GM21786 (cell line): ENCODE measurements around the gene C1orf21.

Experiments
- ATAC-seq: cut with Tn5 transposase; IDR thresholded peaks from one replicate; pipeline ENCODE4 v1.9.1; 2021; ENCODE audit not compliant: unreplicated experiment

The C1orf21 gene

GRCh38 chr1:184443624-184444023, 56.8 kb downstream of the C1orf21 start:
- ATAC-seq: no peak

- ATAC-seq: no peak
Measured at GRCh38 chr1:184445997-184446396, 59.2 kb downstream of the C1orf21 start.

GRCh38 chr1:184447651-184448185, 60.9 kb downstream of the C1orf21 start:
- no peak for ATAC-seq

GRCh38 chr1:184449916-184450315, 63.1 kb downstream of the C1orf21 start:
- ATAC-seq: no peak

- no peak for ATAC-seq
Measured at GRCh38 chr1:184455786-184456185, 69.0 kb downstream of the C1orf21 start.

GRCh38 chr1:184456189-184456588, 69.4 kb downstream of the C1orf21 start:
- ATAC-seq: no peak

GRCh38 chr1:184457500-184457899, 70.7 kb downstream of the C1orf21 start:
- ATAC-seq: no peak

GRCh38 chr1:184461321-184461720, 74.5 kb downstream of the C1orf21 start:
- ATAC-seq: no peak

- ATAC-seq: no peak
Measured at GRCh38 chr1:184462155-184462554, 75.3 kb downstream of the C1orf21 start.

- no peak for ATAC-seq
Measured at GRCh38 chr1:184462990-184463389, 76.2 kb downstream of the C1orf21 start.

GRCh38 chr1:184463680-184464079, 76.9 kb downstream of the C1orf21 start:
- no peak for ATAC-seq

- no peak for ATAC-seq
Measured at GRCh38 chr1:184464757-184465156, 77.9 kb downstream of the C1orf21 start.

GRCh38 chr1:184465489-184466146, 78.8 kb downstream of the C1orf21 start:
- no peak for ATAC-seq

- ATAC-seq: no peak
Measured at GRCh38 chr1:184467295-184467694, 80.5 kb downstream of the C1orf21 start.

GRCh38 chr1:184469396-184469795, 82.6 kb downstream of the C1orf21 start:
- ATAC-seq: no peak

- no peak for ATAC-seq
Measured at GRCh38 chr1:184471686-184472085, 84.9 kb downstream of the C1orf21 start.

- no peak for ATAC-seq
Measured at GRCh38 chr1:184472136-184472535, 85.3 kb downstream of the C1orf21 start.

GRCh38 chr1:184473176-184473966, 86.5 kb downstream of the C1orf21 start:
- ATAC-seq: no peak

- ATAC-seq: no peak
Measured at GRCh38 chr1:184476187-184476586, 89.4 kb downstream of the C1orf21 start.

- ATAC-seq: no peak
Measured at GRCh38 chr1:184479435-184480167, 92.8 kb downstream of the C1orf21 start.

GRCh38 chr1:184480736-184481135, 93.9 kb downstream of the C1orf21 start:
- no peak for ATAC-seq

GRCh38 chr1:184482136-184482535, 95.3 kb downstream of the C1orf21 start:
- ATAC-seq: no peak
